Measurements from ENCODE around the gene TMEFF2.

The TMEFF2 gene

GRCh38 chr2:191947235-191947634 lies 247.5 kb downstream of the TMEFF2 start:
- Histone ChIP-seq H3K36me3 (no peaks in the 10 kb centered on the region), H3K4me1 (no peaks in the 10 kb centered on the region), H3K27ac (no peak overlapping the region), H3K4me3 (no peak overlapping the region), H3K9me3 (no peaks in the 10 kb centered on the region), H3K27me3 (no peaks in the 10 kb centered on the region)
- DNase-seq = no peak
- intact Hi-C loops (cut with DNase I; ENCODE audit: low total_unique reads) = no loop called here
- no peak for TF ChIP-seq CTCF (IDR thresholded peaks at IDR 0.05)

- H3K4me1 ChIP-seq = no peaks in the 10 kb centered on the region
- no peak for DNase-seq
- H3K36me3 ChIP-seq = no peaks in the 10 kb centered on the region
- no peaks in the 10 kb centered on the region for H3K27me3 ChIP-seq
- no peak overlapping the region for H3K4me3 ChIP-seq
- TF ChIP-seq CTCF (IDR thresholded peaks at IDR 0.05) = no peak
- H3K9me3 ChIP-seq = no peaks in the 10 kb centered on the region
- H3K27ac ChIP-seq = no peak overlapping the region
- intact Hi-C loops (cut with DNase I; ENCODE audit: low total_unique reads) = no loop called here
Measured at GRCh38 chr2:191946471-191947182, 248.1 kb downstream of the TMEFF2 start.

- Histone ChIP-seq H3K27me3 (no peaks in the 10 kb centered on the region), H3K36me3 (no peaks in the 10 kb centered on the region), H3K4me3 (no peak overlapping the region), H3K4me1 (no peaks in the 10 kb centered on the region), H3K9me3 (no peaks in the 10 kb centered on the region), H3K27ac (no peak overlapping the region)
- no peak for TF ChIP-seq CTCF (IDR thresholded peaks at IDR 0.05)
- intact Hi-C loops (cut with DNase I; ENCODE audit: low total_unique reads) = no loop called here
- no peak for DNase-seq
Measured at GRCh38 chr2:191945623-191946022, 249.1 kb downstream of the TMEFF2 start.

- H3K27ac ChIP-seq = no peak overlapping the region
- no peaks in the 10 kb centered on the region for H3K27me3 ChIP-seq
- no peak for TF ChIP-seq CTCF (IDR thresholded peaks at IDR 0.05)
- H3K36me3 ChIP-seq = no peaks in the 10 kb centered on the region
- H3K4me3 ChIP-seq = no peak overlapping the region
- intact Hi-C loops (cut with DNase I; ENCODE audit: low total_unique reads) = no loop called here
- H3K9me3 ChIP-seq = no peaks in the 10 kb centered on the region
- DNase-seq = no peak
- H3K4me1 ChIP-seq = no peaks in the 10 kb centered on the region
Measured at GRCh38 chr2:191942739-191943103, 252.0 kb downstream of the TMEFF2 start.

- Histone ChIP-seq H3K4me3 (no peak overlapping the region), H3K36me3 (no peaks in the 10 kb centered on the region), H3K9me3 (no peaks in the 10 kb centered on the region), H3K27ac (no peak overlapping the region), H3K4me1 (no peaks in the 10 kb centered on the region), H3K27me3 (no peaks in the 10 kb centered on the region)
- TF ChIP-seq CTCF (IDR thresholded peaks at IDR 0.05) = no peak
- intact Hi-C loops (cut with DNase I; ENCODE audit: low total_unique reads) = no loop called here
- no peak for DNase-seq
Measured at GRCh38 chr2:191942090-191942738, 252.5 kb downstream of the TMEFF2 start.

All from tibial artery (tissue), 4 donors.